ENCODE data around the gene IWS1.
"Not testable (repeated sequence)": the region's sequence is repeated elsewhere in the genome, so short reads cannot be mapped to it uniquely, and the experiment has no call there.

Gene IWS1

GRCh38 chr2:127560931-127561280, 34.6 kb upstream of the IWS1 start:
- DNase-seq: peak; percentile 79

DNA sequence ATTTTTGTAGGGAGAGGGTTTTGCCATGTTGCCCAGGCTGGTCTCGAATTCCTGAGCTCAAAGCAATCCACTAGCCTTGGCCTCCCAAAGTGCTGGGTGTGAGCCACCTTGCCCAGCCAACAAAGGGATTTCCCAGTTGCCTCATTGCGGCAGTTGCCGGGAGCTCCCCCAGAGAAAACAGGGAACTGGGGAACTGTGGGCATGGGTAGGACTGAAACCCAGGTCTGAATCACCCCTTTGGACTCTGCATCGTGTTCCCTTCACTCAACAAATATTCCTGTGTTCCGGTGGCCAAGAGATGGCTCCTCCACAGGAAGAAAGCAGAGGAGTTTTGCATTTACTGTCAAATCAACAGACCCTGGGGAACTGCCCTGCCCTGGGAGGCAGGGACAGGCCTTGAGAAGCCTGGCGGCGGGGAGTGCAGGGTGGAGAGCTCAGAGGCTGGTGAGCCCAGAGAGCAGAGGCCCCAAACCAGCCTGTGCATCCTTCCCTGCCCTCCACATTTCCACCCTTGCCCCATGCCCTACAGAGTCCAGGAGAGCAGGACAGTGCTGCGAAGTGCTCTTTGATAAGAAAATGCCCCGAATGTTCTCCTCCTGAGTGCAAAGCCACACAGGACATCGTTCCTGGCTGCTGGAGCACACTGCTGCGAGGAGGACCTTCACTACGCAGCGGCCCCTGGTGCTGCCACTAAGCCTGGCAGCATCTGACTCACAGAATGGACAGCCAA, 34.1 kb upstream of the IWS1 start:
- DNase-seq: peak; percentile 12

- no peak for DNase-seq
These were observed 33.2 kb upstream of the IWS1 start for GRCh38 chr2:127559454-127559853.

DNA sequence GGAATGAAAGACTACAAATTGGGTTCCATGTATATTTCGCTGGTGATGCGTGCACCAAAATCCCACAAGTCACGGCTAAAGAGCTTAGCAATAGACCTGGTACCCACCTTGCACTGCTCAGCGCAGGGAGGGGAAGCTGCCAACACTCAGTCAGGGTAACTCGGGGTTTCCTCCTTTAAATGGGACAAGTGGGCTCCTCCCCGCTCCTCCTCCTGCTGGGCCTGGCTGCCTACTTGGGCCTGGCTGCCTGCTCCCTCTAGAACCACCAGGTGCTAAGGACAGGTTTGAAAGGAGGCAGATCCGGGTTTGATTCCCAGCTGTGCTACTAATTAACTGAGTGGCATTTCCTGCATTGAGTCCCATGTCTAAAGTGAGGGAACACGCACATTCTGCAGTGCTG, 32.6 kb upstream of the IWS1 start:
- no peak for DNase-seq

- DNase-seq: no peak
These were observed 26.6 kb upstream of the IWS1 start for GRCh38 chr2:127552846-127553245.

- DNase-seq: no peak
These were observed 26.0 kb upstream of the IWS1 start for GRCh38 chr2:127552336-127552735.

DNA sequence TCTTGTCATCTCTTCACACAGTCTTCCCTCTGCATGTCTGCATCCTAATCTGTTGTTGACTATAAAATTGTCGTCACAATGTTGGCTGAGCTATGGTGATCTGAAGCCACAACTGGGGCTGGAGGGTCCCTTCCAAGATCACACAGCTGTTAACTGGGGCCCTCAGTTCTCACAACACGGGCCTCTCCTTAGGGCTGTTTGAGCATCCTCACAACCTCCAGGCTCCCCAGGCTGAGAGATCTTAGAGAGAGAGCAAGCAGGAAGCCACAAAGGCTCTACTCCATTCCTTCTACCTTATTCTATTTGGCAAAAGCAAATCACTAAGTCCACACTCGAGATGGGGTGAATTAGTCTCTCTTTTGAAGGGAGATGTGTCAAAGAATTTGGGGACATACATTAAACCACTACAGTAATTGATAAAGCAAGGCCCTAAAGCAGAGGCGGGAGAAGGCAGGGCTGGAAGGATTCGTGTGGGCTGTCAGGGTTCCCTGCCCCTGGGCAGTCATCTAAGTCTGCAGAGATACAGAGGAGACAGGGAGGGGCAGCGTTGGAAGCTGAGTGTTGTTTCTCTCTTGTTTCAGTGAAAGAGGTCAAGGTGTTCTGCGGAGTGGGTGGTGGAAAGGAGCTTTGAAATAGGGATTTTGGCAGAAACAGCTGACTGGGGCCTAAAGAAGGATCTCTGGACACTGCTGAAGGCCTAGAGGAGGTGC, 25.1 kb upstream of the IWS1 start:
- no peak for DNase-seq

- no peak for DNase-seq
These were observed 20.5 kb upstream of the IWS1 start for GRCh38 chr2:127546797-127547196.

DNA sequence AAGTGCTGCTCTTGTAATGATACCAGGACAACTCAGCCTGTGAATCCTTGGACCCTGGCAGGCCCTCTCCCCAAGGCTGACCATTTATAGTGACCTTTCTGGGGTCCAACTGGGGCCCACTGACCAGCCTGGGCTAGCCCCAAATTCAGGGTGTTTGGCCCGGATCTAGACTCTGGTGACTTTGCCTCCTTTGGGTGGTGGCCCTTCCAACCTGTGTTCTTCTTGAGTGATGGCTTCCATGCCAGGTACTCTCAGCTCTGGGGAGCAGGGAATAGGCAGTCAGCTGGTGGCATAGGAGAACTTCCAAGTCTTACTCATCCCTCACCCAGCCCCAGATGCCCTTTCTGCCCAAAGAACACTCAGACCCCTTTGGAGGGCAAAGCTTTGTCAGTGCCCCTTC, 19.5 kb upstream of the IWS1 start:
- DNase-seq: no peak

DNA sequence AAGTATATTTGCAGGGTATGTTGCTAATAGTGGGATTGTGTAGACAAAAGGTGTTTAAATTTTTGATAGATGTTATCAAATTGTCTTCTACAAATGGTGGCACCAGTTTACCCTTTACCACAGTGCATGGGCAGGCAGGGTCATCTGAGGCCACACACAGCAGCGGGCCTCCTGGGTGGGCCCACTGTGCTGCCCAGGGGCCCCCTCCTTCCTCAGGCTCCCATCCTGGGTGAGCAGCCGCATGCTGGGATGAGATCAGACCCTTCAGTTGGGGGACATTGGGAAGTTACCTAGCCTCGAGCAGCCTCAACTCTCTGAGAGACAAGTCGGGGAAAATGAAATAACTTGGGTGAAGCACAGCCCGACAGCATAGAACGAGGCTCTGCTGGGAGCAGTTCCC, 18.9 kb upstream of the IWS1 start:
- DNase-seq: no peak

GRCh38 chr2:127543013-127543501, 16.8 kb upstream of the IWS1 start:
- DNase-seq: not testable (repeated sequence)

DNA sequence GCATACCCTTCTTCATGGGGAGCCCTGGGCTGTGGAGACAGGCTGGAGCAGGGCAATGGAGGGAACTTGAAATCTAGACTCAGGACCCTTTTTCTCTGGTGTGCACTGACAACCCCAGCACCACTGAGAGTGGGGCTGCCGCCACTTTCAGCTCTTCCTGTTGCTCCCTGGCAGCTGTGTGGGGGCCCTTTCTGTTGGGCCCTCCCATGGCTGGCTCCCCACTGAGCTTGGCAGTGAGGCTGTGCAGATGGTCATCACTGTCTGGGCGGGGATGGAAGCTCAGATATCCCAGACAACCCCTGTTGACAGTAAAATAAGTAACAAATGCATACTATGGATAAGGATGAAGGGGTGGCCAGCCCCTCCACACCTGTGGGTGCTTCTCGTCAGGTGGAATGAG, 15.9 kb upstream of the IWS1 start:
- no peak for DNase-seq

- no peak for DNase-seq
These were observed 15.5 kb upstream of the IWS1 start for GRCh38 chr2:127541809-127542208.

GRCh38 chr2:127537644-127538043, 11.4 kb upstream of the IWS1 start:
- no peak for DNase-seq

DNA sequence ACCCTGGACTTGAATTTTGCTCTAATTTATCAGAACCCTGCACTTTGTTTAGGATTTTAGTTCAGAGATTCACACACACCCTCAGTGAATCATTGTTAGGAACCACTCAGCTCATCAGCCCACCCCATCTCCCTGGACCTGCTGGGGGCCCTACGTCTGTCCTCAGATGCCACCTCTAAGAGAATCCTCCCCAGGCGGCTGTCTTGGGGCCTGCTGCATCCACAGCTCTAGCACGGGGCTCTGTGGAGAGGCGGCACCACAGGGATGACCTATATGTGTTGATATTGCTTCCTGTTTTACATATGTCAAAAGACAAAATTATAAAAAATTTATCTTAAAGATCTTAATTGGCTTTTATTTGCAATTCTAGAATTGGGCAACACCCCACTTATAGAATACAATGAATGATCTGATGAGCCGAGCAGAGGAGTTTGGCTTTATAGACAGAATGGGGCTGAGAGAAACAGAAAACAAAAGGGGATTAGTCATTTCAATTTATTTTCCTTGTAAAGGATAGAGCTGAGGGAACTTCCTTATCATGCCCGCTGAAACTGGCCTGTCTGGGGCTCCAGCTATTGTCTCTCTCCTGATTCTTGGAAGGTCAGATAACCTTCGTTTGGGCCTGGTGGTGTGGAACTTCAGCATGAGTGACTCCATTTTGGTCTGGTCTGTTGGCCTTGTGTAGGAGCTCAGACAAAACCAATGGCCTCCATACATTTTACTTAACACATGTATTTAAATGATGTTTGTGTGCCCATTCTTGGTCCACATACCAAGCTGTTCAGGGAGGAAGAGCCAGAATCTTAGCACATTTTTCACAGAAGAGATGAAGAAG, 10.6 kb upstream of the IWS1 start:
- no peak for DNase-seq

DNA sequence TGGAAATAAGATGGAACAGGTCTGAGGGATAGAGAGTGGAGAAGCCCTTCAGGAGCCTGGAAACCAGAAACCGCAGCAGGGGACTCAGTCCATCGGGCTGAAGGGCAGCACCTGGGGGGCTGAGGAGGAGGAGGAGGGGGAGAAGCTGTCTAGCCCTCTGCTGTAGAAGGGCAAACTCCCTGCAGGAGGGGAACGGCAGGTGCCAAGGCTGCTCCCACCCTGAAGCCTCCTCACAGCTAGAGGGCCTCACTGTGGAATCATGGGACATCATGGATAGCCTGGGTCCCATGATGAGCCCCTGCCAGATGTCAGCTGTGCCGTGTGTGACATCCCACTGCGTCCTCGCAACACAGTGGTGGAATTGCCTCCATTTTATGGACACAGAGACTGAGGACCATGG, 9.6 kb upstream of the IWS1 start:
- no peak for DNase-seq

DNA sequence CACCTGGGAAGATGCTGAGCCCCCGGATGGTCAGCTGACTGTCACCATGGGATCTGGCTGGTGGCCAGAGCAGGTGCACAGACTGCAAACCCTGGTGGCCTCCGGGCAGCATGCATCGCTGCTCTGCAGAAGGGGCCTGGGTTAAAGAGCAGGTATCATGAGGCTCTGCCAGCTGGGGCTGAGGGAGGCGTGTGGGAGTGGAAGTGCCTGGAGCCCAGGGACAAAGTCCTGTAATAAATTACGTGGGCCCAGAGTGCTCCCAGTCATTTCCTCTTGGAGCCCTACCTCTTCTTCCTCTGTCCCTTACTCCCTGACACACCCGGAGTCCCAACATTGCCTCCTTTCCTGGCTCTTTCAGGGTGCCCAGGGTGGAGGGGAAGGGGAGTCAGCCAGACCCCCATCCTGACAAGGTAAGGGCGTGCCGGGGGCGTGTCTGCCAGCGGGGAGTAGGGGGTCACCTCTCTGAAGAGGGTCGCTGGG, 9.2 kb upstream of the IWS1 start, which contains the start of gene MYO7B:
TSS of gene MYO7B (plus strand) at position 262 of the 480 bp plus-strand sequence. CDS start 24,040 bp downstream, outside the sequence.
- no peak for DNase-seq

GRCh38 chr2:127532296-127532695, 6.0 kb upstream of the IWS1 start:
- no peak for DNase-seq

GRCh38 chr2:127531221-127531648, 4.9 kb upstream of the IWS1 start:
- peak; percentile 54 for DNase-seq

- DNase-seq: no peak
These were observed 4.2 kb upstream of the IWS1 start for GRCh38 chr2:127530245-127531140.

DNA sequence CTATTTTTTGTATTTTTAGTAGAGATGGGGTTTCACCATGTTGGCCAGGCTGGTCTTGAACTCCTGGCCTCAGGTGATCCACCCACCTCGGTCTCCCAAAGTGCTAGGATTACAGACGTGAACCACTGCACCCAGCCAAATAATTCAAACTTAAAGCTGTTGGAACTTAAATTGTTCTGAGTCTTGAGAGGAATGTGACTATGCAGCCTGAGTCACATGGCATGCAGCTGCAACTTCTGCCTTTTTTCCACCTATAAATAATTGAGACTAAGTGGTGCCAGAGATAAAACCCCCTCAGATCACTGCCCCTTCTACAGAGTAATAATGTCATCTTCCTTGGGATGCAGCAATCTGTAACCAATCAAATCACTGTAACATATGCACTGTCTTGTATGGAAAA, 3.1 kb upstream of the IWS1 start:
- not testable (repeated sequence) for DNase-seq

DNA sequence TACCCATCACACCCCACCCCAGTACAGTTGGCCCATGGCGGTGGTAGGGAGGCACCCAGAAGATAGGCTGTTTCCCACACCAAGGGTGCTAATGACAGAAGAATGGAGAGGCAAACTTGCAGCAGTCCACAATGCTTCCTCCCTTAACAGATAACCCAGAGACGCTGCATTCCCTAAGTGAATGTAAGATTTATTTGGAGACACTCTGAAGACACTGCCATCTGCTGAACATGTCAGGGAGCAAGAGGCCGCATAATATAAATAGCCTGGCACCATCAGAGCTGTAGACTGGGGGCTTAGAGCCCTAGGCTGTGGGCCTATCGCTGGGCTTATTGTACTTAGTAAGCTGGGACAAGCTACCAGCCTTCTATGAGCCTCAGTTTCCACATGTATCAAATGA, 2.2 kb upstream of the IWS1 start:
- DNase-seq: no peak

Data from fibroblast of skin of back (primary cell).